Renal cortex interstitium (tissue), 11 donors: Measurements from ENCODE around the gene RARS2. TPM values are rescaled to one million over a fixed set of nuclear protein-coding genes. Genes with fewer than 3 reads are reported as not detected.

Experiments
- DNase-seq, 11 donors: peaks; one replicate each; pipeline ENCODE4 v3.0.0-alpha.2; 2013; ENCODE audit warnings: low read depth in 9 of 11, low spot score in 4 of 11; ENCODE audit errors: extremely low read depth in 1 of 11
- polyA plus RNA-seq, 3 donors: library from polyadenylated mRNA; unstranded; fragments of 120-200 nt; gene quantifications; one replicate each; pipeline ENCODE4 v1.2.1, GENCODE V29; 2013; ENCODE audit not compliant: insufficient read length in 3 of 3

The RARS2 gene
- polyA plus RNA-seq, 3 donors, result 51.4 to 63.4 (median 60.9) TPM

DNA sequence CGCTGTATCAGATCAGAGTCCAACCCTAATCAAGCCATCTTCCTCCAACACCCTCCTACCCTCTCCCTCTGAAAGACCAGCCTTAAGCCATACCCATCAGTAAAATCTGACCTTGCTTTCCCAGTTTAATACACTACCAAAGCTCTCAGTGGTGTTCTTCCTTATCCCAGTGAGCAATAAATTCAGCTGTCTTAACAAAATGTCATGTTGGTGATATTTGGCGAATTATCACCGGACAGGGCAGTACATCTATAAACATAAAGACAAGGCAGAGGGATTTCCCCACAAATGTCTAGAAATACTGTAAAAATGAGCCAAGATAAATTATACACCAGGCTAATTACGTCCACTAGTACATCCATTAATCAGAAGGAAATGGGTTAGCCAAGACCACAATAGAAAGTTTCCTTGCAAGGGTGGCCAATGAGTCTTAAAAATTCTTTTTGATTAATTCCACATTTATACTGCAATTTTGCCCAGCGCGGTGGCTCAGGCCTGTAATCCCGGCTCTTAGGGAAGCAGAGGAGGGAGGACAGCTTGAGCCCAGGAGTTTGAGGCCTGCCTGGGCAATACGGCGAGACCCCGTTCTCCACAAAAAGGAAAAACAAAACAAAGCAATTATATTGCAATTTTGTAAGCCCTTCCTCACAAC is 905 bp downstream of the RARS2 start:
- no peak for DNase-seq

DNA sequence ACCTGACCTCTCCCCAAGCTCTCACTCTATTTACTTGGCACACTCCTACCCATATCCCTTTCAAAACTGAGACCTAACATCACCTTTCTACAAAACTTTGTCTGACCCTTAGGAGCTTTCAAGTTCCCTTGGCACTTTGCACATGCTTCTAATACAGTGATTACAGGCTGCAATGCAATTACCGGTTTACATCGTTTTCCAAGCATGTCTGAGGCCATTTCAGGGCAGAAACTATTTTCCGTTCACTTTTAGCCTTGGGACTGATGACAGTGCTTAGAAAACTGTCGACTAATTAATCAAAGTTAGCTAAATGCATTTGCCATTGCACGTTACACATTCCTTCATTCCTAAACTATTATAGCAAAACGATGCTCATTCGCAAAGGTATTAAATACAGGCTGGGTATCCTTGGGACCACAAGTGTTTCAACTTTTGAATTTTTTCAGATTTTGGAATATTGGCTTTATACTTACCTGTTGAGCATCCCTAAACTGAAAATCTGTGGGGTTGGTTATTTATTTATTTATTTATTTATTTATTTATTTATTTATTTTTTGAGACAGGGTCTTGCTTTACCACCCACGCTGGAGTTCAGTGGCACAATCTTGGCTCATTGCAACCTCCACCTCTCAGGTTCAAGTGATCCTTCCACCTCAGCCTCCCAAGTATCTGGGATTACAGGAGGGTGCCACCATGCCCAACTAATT is 3.3 kb downstream of the RARS2 start:
- no peak for DNase-seq

DNA sequence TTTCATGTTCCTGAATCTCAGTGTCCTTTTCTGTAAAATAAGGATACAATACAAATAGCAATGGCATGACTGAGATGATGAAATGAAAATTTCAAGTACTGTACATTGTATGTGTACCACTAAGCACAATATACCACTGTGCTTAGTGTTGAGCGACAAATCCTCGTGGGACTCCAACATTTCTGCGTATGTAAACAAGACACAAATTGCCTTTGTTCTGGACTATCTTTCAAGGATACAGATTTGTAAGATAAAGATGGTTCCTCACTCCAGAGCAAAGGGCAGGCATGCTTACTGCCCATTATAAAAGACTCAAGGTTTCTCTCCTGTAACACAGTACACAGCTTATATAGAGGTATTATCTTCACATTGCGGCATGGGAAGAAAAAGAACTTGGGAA is 6.0 kb downstream of the RARS2 start:
- DNase-seq, result no peak

DNA sequence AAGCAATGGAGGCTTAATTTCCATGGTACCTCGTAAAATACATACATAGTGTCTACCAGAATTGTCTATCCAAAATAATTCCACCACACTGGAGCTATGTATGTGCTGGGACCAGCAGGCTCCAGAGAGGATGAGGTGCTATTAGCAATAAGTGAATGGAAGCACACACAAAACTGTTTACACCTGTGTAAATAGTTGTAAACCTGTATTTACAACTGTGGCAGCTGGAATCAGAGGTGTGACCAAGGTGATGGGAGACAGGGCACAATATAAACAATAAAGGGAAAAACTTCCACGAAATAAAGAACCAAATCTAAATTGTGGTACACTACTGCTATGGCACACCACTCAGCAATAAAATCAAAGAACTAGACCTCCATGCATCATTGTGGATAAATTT is 14.4 kb downstream of the RARS2 start:
- no peak for DNase-seq

DNA sequence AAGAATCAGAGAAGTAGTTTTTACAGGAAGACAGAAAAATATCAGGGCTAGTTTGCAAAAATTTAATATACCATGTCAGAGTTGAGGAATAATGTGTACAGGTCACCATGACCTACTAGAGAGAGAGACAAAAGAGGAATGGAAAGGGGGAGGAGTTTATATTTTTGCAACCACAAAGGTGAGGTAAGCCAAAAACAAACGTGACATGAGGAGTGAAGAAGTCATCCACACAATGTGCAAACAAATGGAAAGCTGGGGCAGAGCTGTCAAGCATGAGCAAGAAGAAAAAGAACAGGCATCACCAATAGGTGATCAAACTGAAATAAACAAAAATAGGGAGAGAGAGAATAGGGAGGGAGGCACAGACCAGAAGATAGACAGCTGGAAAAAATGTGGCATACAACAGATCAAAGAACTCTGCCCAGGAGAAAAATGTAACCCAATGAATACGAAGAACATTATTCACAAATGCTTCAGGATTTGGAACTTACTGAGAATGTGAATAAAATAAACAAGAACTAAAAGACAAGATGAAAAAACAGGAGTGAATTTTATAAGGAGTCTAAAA is 15.5 kb downstream of the RARS2 start:
- no peak for DNase-seq

DNA sequence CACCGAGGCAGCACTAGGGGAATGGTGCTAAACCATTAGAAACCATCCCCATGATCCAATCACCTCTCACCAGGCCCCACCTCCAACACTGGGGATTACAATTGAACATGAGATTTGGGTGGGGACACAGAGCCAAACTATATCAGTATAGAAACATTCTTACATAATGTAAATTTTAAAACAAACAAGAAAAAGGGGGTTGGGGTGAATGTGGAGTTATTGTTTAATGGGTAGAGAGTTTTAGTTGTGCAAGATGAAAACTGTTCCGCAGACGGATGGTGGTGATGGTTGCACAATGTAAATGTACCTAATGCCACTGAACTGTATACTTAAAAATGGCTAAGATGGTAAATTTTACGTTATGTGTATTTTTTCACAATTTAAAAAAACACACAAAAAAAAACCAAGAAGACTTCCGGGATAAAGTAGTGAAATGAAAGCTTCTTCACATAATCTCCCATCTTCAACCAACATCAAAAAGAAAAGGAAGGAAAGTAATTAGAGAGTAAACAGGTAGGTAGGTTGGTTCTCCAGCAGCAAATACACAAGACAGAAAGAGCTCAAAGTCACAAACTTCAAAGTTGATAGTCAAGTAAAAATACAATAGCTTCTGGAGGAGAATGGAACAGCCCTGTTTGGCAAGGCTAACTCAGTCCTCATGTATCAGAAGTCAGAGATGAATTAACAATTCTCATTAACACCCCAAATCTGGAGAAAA is 16.3 kb downstream of the RARS2 start:
- DNase-seq, result no peak

DNA sequence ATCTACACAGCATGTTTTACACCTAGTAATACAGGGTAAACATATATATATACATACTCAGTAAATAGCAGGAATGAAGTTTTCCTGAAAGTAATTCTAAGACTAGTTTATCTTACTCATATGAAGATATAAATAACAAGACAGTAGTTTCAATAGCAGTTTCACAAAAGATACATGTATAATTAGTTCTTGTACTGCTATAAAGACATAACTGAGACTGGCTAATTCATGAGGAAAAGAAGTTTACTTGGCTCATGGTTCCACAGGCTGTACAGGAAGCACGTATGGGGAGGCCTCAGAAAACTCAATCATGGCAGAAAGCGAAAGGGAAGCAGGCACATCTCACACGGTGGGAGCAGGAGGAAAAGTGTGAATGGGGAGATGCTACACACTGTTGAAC is 16.9 kb downstream of the RARS2 start:
- no peak for DNase-seq

DNA sequence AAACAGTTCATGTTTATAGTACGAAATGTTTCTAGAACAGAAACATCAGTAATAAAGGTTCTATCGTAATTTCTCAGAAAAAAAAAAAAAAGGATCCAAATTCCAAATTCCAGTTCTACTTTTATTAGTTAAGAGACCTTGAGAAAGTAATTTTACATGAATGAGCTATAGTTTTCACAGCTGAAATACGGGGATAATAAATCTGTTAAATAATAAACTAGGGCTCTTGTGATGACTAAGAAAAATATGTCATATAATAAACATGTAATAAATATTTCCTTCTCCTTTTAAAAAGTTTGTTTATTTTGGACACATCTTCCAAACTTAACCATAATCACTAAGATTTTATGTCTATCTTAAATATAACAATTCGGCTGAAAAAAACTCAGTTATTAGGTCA is 17.8 kb downstream of the RARS2 start:
- peak in 2 of 11 donors; percentile 14 to 24 for DNase-seq

DNA sequence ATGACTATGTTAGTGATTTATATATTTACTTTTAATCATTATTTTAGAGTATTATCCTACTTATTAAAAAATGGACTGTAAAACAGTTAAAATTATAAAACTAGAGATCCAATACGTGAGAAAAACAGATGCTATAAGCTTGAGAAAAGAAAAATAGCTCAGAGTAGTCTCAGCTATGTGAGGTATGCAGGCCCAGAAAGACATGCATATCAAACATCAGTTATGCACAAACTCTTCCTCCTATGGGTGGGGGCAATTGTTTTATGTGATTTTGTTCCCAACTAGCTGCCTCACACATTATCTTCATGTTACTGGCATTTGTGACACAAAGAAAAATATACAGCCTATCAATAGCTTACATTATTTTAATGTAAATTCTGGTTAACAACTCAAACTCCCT is 28.8 kb downstream of the RARS2 start:
- no peak for DNase-seq

DNA sequence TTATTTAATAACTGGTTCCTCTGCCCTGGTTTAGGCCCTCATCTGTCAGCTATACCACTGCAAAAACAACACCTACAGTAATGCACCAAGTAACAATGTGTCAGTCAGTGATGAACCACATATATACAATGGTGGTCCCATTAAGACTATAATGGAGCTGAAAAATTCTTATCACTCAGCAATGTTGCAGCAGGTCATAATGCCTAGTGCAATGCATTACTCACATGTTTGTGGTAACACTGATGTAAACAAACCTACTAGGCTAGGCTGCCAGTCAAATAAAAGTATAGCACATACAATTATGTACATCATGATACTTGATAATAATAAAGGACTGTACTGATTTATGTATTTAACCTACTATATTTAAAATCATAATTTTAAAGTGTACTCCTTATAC is 31.3 kb downstream of the RARS2 start:
- DNase-seq, result no peak

DNA sequence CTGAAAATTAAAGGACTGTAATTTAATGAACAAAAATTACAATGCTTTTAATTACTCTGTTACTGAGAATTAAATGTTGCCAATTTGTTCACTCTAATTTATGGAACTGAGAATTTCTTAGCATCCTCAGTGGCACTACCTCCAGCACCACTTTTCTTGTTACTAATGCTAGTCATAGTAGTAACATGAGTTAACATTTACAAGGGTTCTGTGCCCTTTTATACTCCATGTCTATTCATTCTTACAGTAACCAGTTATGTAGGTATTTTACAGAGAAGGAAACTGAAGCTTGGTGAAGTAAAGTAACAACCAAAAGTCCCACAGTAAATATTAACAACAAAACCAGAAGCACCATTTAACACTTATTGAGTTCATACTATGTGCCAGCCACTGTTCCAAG is 34.3 kb downstream of the RARS2 start:
- no peak for DNase-seq

DNA sequence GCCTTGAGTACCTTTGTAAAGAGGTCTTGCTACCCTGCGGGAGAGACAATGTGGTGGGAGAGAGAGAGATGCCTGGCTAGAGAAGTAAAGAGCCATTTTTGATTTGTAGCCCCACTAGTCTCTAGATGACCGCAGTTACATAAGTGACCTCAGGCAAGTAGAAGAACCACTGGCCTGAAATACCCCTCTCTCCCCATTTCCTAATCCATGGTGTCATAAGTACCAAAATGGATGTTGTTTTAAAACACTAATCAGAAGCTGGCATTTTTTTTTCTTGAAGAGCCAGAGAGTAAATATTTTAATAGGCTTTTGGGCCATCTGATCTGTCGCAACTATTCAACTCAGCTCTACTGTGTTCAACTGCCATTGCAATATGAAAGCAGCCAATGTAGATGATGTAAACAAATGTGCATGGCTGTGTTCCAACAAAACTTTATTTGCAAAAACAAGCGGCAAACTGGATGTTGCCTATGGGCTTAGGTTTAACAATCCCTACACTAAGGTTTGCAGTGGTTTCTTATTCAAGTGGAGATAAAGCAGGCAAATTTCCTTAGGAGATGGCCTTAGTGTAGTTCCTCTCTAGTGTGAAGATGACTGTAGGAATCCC is 36.5 kb downstream of the RARS2 start:
- no peak for DNase-seq

DNA sequence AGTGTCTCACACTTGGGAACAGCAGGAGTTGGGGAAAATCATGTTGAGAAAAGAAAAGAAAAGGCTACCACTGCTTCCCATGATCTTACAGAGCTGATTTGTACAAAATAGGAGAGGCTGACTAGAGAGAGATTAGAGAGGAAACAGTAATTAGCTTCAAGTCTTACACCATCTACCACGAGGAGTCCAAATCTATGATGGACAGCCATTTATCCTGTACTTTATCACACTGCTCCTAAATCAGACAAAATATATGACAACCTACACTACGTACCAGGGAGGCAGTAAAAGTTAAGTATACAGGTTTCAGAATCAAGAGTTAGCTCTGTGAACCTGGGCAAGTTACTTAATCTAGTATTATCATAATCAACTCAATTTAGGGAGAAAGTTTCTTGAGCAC is 38.0 kb downstream of the RARS2 start:
- DNase-seq, result no peak

DNA sequence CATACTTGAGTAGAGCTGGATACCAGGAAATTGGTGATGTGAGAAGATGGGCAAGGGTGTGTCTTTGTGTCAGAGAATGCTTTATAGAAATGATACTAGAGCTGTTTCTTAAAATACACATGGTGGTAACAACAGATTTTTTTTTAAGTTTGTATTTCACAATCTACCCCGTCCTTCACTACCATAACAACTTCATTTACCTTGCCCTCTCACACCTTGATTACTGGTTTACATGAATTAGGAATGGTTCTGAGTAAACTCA is 45.4 kb downstream of the RARS2 start:
- DNase-seq, result no peak

DNA sequence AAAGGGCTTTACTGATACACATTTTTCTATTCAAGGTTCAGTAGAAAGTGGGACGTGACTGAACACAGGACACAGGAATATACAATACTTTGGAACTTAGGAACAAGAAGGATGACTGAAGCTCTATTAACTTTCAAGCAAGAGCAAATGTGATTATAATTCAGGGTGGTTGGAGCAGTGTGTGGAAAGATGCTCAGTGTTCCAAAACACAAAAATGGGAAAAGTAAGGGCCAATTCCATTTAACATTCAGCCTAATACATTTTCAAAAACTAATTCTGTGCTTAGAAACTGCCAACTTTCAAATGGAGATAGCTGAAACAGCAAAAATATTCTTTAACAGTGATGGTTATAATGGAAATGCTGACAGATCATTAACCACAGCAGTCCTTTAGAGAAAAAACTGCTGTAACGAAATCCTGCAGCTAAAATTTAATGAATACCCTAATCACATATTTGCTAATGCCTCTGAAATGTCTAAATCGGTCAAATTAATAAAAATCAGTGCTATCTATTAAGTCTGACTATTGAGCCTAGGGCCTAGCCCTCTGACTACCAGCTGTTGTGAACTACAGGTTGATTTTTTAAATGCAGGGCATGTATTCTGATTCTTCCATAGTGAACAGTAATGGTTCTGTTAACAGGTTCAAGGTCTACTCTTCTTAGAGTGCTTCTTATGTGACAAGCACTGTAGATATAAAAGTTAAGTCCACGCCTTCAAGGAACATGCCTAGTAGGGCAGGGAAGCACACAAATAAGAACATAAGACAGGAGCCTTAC is 45.9 kb downstream of the RARS2 start:
- DNase-seq, result no peak

DNA sequence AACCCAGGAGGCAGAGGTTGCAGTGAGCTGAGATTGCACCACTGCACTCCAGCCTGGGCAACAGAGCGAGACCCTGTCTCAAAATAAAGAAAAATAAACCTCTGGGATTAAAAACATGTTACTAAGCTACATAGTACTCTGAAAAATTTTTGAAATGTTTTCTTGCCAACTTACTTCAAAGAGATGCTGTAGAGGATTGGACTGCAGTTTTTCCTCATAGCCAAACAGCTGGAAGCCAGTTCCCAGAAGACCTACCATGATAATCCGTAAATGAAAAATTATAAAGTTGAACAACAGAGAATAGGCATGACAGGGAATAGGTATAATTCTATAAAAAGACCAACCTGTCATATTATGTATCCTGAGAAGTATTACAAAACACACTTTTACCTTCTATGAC is 48.0 kb downstream of the RARS2 start:
- DNase-seq, result no peak

DNA sequence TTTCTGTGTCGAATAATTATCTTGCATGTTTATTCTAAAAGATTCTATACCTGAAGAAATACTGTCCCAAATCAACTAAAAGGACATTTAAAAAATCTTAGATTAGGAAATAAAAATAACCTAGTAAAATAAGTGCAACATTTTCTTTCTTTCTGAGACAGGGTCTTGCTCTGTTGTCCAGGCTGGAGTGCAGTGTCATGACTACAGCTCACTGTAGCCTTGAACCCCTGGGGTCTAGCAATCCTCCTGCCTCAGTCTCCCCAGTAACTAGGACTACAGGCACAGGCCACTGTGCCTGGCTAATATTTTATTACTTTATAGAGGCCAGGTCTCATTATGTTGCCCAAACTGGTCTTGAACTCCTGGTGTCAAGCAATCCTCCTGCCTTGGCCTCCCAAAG is 48.7 kb downstream of the RARS2 start:
- no peak for DNase-seq

DNA sequence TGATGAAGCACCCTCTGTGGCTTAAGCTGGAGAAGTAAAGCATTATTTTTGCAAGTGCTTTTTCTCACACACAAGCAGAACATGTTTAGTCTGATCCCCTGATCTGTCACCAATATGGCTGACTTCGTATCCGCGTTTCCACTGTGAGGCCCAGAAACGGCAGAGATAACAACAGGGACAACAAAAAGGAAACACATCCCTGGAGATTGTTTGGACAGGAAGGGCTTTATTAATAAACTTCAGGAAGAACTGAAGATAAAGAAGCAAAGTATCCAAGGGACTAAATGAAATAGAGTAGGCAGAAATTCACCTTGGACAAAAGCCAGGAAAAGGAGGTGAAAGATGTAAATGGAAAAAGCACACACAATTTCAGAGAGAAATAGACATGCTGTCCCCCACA is 49.2 kb downstream of the RARS2 start:
- peak in 5 of 11 donors; percentile 1 to 9 (median 3) for DNase-seq

DNA sequence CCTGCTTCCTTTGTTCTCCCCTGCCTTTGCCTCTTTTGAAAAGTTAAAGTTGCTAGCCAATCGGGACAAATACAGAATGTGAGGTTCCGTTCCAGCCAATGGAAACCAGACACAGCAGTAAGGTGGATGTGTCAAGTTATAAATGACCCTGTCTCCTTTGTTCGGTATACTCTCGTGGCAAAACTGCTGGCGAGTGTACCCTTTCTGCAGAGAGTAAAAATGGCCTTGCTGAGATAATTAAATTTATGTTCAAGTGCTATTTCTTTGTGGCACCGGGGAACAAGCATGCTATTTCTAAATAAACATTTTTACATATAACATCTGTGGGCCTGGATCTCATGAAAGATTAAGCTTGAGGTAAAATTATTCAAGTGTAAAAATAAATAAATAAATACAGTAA is 50.2 kb downstream of the RARS2 start:
- DNase-seq, result no peak
